BE2C (cell line): Measurements from ENCODE around the gene CCL11.

Experiments used
- DNase-seq: peaks from one replicate; pipeline ENCODE4 v3.0.0-alpha.2; 2020
- H3K27me3 ChIP-seq: fragments of 250-450 bp; sonication (Bioruptor Pico); 2 replicates; pipeline ENCODE4 v1.5.1; 2020; ENCODE audit warnings: mild to moderate bottlenecking
- H3K36me3 ChIP-seq: fragments of 250-450 bp; sonication (Bioruptor Pico); 2 replicates; pipeline ENCODE4 v1.5.1; 2020; ENCODE audit warnings: mild to moderate bottlenecking
- H3K4me1 ChIP-seq: fragments of 250-450 bp; sonication (Bioruptor Pico); 2 replicates; pipeline ENCODE4 v1.5.1; 2020
- H3K4me3 ChIP-seq: 2 replicates; pipeline ENCODE4 v1.5.1; 2011; ENCODE audit warnings: low read depth, low read length
- H3K9me3 ChIP-seq: fragments of 250-450 bp; sonication (Bioruptor Pico); 2 replicates; pipeline ENCODE4 v1.5.1; 2020
- CTCF ChIP-seq: IDR thresholded peaks from 2 replicates; pipeline ENCODE4 v1.5.1; 2012; ENCODE audit warnings: mild to moderate bottlenecking, low read depth, low read length

Gene CCL11

GRCh38 chr17:34249478-34249877, 36.1 kb upstream of the CCL11 start:
- Histone ChIP-seq H3K36me3 (no peaks in the 10 kb centered on the region), H3K4me3 (no peak overlapping the region), H3K4me1 (no peaks in the 10 kb centered on the region), H3K27me3 (peaks cover 24% of the 10 kb centered on the region), H3K9me3 (no peaks in the 10 kb centered on the region)
- DNase-seq = no peak
- no peak for TF ChIP-seq CTCF

- DNase-seq = no peak
- no peak for TF ChIP-seq CTCF
- Histone ChIP-seq H3K27me3 (peaks cover 23% of the 10 kb centered on the region), H3K36me3 (no peaks in the 10 kb centered on the region), H3K4me3 (no peak overlapping the region), H3K9me3 (no peaks in the 10 kb centered on the region), H3K4me1 (no peaks in the 10 kb centered on the region)
These were observed 34.4 kb upstream of the CCL11 start for GRCh38 chr17:34251186-34251585.

GRCh38 chr17:34252095-34252443, 33.5 kb upstream of the CCL11 start:
- Histone ChIP-seq H3K9me3 (no peaks in the 10 kb centered on the region), H3K27me3 (peaks cover 23% of the 10 kb centered on the region), H3K4me3 (no peak overlapping the region), H3K4me1 (no peaks in the 10 kb centered on the region), H3K36me3 (no peaks in the 10 kb centered on the region)
- TF ChIP-seq CTCF = no peak
- no peak for DNase-seq

GRCh38 chr17:34252444-34253138, 33.0 kb upstream of the CCL11 start:
- TF ChIP-seq CTCF = no peak
- peak; percentile 24 for DNase-seq
- Histone ChIP-seq H3K4me1 (no peaks in the 10 kb centered on the region), H3K4me3 (no peak overlapping the region), H3K9me3 (no peaks in the 10 kb centered on the region), H3K27me3 (peaks cover 21% of the 10 kb centered on the region), H3K36me3 (no peaks in the 10 kb centered on the region)

GRCh38 chr17:34253139-34253525, 32.4 kb upstream of the CCL11 start:
- no peaks in the 10 kb centered on the region for H3K36me3 ChIP-seq
- no peak for TF ChIP-seq CTCF
- no peak overlapping the region for H3K4me3 ChIP-seq
- no peaks in the 10 kb centered on the region for H3K4me1 ChIP-seq
- H3K9me3 ChIP-seq = no peaks in the 10 kb centered on the region
- peaks cover 21% of the 10 kb centered on the region for H3K27me3 ChIP-seq
- no peak for DNase-seq

GRCh38 chr17:34254146-34254545, 31.4 kb upstream of the CCL11 start:
- no peak overlapping the region for H3K4me3 ChIP-seq
- H3K9me3 ChIP-seq = no peaks in the 10 kb centered on the region
- no peaks in the 10 kb centered on the region for H3K4me1 ChIP-seq
- H3K36me3 ChIP-seq = no peaks in the 10 kb centered on the region
- no peak for TF ChIP-seq CTCF
- no peak for DNase-seq
- peaks cover 21% of the 10 kb centered on the region for H3K27me3 ChIP-seq
